ENCODE data around the gene SLC35D2. TPM values are rescaled to one million over a fixed set of nuclear protein-coding genes. Genes with fewer than 3 reads are reported as not detected.

SLC35D2 gene
- total RNA-seq, 2 donors from 2014 or later, result 9.7 to 14.5 TPM

GRCh38 chr9:96423322-96423984, 39.9 kb upstream of the SLC35D2 start:
- no peak for DNase-seq (ENCODE audit: low spot score)
- H3K27me3 ChIP-seq, result no peaks in the 10 kb centered on the region
- H3K9me3 ChIP-seq, result no peaks in the 10 kb centered on the region
- peak overlapping the region in 1 of 2 donors; percentile 4 for H3K27ac ChIP-seq
- TF ChIP-seq CTCF (IDR thresholded peaks at IDR 0.05), result no peak
- H3K36me3 ChIP-seq, result no peaks in the 10 kb centered on the region
- no peak overlapping the region for H3K4me3 ChIP-seq
- peaks cover 0 to 23% of the 10 kb centered on the region in 2 donors for H3K4me1 ChIP-seq

- Histone ChIP-seq H3K9me3 (no peaks in the 10 kb centered on the region), H3K27ac (peak overlapping the region; percentile 95 to 100), H3K36me3 (no peaks in the 10 kb centered on the region), H3K4me1 (peaks cover 0 to 37% of the 10 kb centered on the region in 2 donors), H3K27me3 (no peaks in the 10 kb centered on the region), H3K4me3 (no peak overlapping the region)
- DNase-seq (ENCODE audit: low spot score), result peak; percentile 75
- TF ChIP-seq CTCF (IDR thresholded peaks at IDR 0.05), result no peak
Observed at GRCh38 chr9:96420468-96421219, 37.1 kb upstream of the SLC35D2 start.

- Histone ChIP-seq H3K36me3 (no peaks in the 10 kb centered on the region), H3K27me3 (no peaks in the 10 kb centered on the region), H3K4me1 (peaks cover 0 to 37% of the 10 kb centered on the region in 2 donors), H3K27ac (peak overlapping the region; percentile 95 to 100), H3K4me3 (peak overlapping the region; percentile 53 to 84), H3K9me3 (no peaks in the 10 kb centered on the region)
- no peak for TF ChIP-seq CTCF (IDR thresholded peaks at IDR 0.05)
- DNase-seq (ENCODE audit: low spot score), result no peak
Observed at GRCh38 chr9:96419691-96419969, 36.1 kb upstream of the SLC35D2 start.

GRCh38 chr9:96418920-96419690, 35.6 kb upstream of the SLC35D2 start:
- no peaks in the 10 kb centered on the region for H3K36me3 ChIP-seq
- peak overlapping the region; percentile 95 to 100 for H3K27ac ChIP-seq
- H3K4me1 ChIP-seq, result peaks cover 0 to 37% of the 10 kb centered on the region in 2 donors
- peak overlapping the region; percentile 53 to 84 for H3K4me3 ChIP-seq
- H3K27me3 ChIP-seq, result no peaks in the 10 kb centered on the region
- peak; percentile 72 for DNase-seq (ENCODE audit: low spot score)
- no peaks in the 10 kb centered on the region for H3K9me3 ChIP-seq
- TF ChIP-seq CTCF (IDR thresholded peaks at IDR 0.05), result no peak

GRCh38 chr9:96418083-96418919, 34.8 kb upstream of the SLC35D2 start, which contains the start of gene ZNF367:
Gene ZNF367, minus strand, starts transcription at chr9:96418370. Its CDS starts 338 bp downstream, at chr9:96418032.
- peak; percentile 97 for DNase-seq (ENCODE audit: low spot score)
- Histone ChIP-seq H3K4me1 (peaks cover 0 to 37% of the 10 kb centered on the region in 2 donors), H3K9me3 (no peaks in the 10 kb centered on the region), H3K4me3 (peak within 1 kb of the TSS; percentile 84 to 87), H3K36me3 (no peaks in the 10 kb centered on the region), H3K27ac (peak within 1 kb of the TSS; percentile 95 to 100), H3K27me3 (no peaks in the 10 kb centered on the region)
- no peak for TF ChIP-seq CTCF (IDR thresholded peaks at IDR 0.05)

Measured in right atrium auricular region (tissue), 2 donors.